ENCODE measurements around the gene THRA.

GRCh38 chr17:40064971-40065768 lies 2.4 kb downstream of the THRA start:
- TF ChIP-seq CTCF (IDR thresholded peaks at IDR 0.05; ENCODE audit: low read depth, low read length, poor library complexity, severe bottlenecking): no peak
- TF ChIP-seq EZH2phosphoT487 (IDR thresholded peaks at IDR 0.05; ENCODE audit: borderline replicate concordance, low read length): no peak

Data from DOHH2 (cell line).